MCF 10A (cell line): ENCODE data around the gene PCSK5. TPM values are rescaled to one million over a fixed set of nuclear protein-coding genes. Genes with fewer than 3 reads are reported as not detected.

Experiments
- BruUV-seq: library from RNA; stranded (reverse); fragments of 400-500 nt; replicated peaks from 2 replicates; lab custom pipeline; 2021; lab: Mats Ljungman, UMichigan
- CTCF ChIA-PET: fragments of 300-600 bp; sonication (Branson Sonifier 250); formaldehyde crosslinking; extraction: SDS; loops from one replicate; lab custom pipeline; 2021; ENCODE audit warnings: antibody characterized with exemption, inconsistent platforms; lab: Yijun Ruan, JAX
- POLR2A ChIA-PET: fragments of 300-600, 350-650 bp; sonication (Branson Sonifier 250); formaldehyde crosslinking; extraction: SDS; loops from one replicate; lab custom pipeline; 2020; ENCODE audit warnings: antibody characterized with exemption, inconsistent platforms; lab: Yijun Ruan, JAX
- DNase-seq: peaks from one replicate; pipeline ENCODE4 v3.0.0-alpha.2; 2018; ENCODE audit not compliant: unreplicated experiment
- H3K27ac Mint-ChIP-seq: one replicate; pipeline ENCODE4 v1.8.0; 2022; ENCODE audit warnings: mild to moderate bottlenecking, low read depth, mixed read lengths; ENCODE audit not compliant: unreplicated experiment
- H3K27me3 Mint-ChIP-seq: one replicate; pipeline ENCODE4 v1.8.0; 2022; ENCODE audit warnings: mixed read lengths; ENCODE audit not compliant: insufficient read depth, unreplicated experiment
- H3K36me3 Mint-ChIP-seq: one replicate; pipeline ENCODE4 v1.8.0; 2022; ENCODE audit warnings: mild to moderate bottlenecking, moderate library complexity, mixed read lengths; ENCODE audit not compliant: insufficient read depth, unreplicated experiment
- H3K4me1 Mint-ChIP-seq: one replicate; pipeline ENCODE4 v1.8.0; 2022; ENCODE audit warnings: mixed read lengths; ENCODE audit not compliant: insufficient read depth, unreplicated experiment
- H3K4me3 Mint-ChIP-seq: one replicate; pipeline ENCODE4 v1.8.0; 2022; ENCODE audit warnings: mild to moderate bottlenecking, moderate library complexity, mixed read lengths; ENCODE audit not compliant: unreplicated experiment
- H3K9me3 Mint-ChIP-seq: one replicate; pipeline ENCODE4 v1.8.0; 2022; ENCODE audit warnings: mixed read lengths; ENCODE audit not compliant: unreplicated experiment
- intact Hi-C: fragments of 100-400 bp; cut with micrococcal nuclease; formaldehyde crosslinking; loops from 2 replicates; pipeline ENCODE4 v1.14.1; 2022
- total RNA-seq: library from RNA; stranded (reverse); gene quantifications from 2 replicates; pipeline ENCODE4 v1.2.3, GENCODE V29; 2022
- TF ChIP-seq, protein P1 (sequence below): fragments of 200-600 bp; IDR thresholded peaks from one replicate; pipeline ENCODE4 v1.8.0; 2022; ENCODE audit warnings: antibody characterized with exemption, mild to moderate bottlenecking; ENCODE audit not compliant: unreplicated experiment

Gene PCSK5
- total RNA-seq, 1 experiment from 2014 or later, result not detected

DNA sequence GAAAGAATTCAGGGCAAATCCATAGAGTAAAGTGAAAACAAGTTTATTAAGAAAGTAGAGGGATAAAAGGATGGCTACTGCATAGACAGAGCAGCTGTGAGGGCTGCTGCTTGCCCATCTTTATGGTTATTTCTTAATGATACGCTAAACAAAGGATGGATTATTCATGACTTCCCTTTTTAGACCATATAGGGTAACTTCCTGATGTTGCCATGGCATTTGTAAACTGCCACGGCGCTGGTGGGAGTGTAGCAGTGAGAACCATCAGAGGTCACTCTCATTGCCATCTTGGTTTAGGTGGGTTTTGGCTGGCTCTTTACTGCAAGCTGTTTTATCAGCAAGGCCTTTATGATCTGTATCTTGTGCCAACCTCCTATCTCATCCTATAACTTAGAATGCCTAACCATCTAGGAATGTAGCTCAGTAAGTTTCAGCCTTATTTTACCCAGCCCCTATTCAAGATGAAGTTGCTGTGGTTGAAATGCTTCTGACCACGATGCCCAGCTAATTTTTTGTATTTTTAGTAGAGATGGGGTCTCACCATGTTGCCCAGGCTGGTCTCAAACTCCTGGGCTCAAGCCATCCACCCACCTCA lies 461.6 kb downstream of the PCSK5 start:
- no peaks in the 10 kb centered on the region for H3K27me3 Mint-ChIP-seq
- DNase-seq, result no peak
- no peak overlapping the region for H3K4me3 Mint-ChIP-seq
- ChIA-PET POLR2A (no interaction called here), CTCF (interaction anchor here (0.6 to 1.0 kb wide), 2 partner anchors 9 to 41 kb away, joined by 3 read pairs; no protein-coding TSS in a partner anchor)
- no TSS peak for BruUV-seq
- TF ChIP-seq, protein P1, sequence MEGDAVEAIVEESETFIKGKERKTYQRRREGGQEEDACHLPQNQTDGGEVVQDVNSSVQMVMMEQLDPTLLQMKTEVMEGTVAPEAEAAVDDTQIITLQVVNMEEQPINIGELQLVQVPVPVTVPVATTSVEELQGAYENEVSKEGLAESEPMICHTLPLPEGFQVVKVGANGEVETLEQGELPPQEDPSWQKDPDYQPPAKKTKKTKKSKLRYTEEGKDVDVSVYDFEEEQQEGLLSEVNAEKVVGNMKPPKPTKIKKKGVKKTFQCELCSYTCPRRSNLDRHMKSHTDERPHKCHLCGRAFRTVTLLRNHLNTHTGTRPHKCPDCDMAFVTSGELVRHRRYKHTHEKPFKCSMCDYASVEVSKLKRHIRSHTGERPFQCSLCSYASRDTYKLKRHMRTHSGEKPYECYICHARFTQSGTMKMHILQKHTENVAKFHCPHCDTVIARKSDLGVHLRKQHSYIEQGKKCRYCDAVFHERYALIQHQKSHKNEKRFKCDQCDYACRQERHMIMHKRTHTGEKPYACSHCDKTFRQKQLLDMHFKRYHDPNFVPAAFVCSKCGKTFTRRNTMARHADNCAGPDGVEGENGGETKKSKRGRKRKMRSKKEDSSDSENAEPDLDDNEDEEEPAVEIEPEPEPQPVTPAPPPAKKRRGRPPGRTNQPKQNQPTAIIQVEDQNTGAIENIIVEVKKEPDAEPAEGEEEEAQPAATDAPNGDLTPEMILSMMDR, result no peak
- intact Hi-C loops, result no loop called here
- no peaks in the 10 kb centered on the region for H3K4me1 Mint-ChIP-seq
- H3K36me3 Mint-ChIP-seq, result no peaks in the 10 kb centered on the region
- H3K9me3 Mint-ChIP-seq, result no peaks in the 10 kb centered on the region
- no peak overlapping the region for H3K27ac Mint-ChIP-seq

DNA sequence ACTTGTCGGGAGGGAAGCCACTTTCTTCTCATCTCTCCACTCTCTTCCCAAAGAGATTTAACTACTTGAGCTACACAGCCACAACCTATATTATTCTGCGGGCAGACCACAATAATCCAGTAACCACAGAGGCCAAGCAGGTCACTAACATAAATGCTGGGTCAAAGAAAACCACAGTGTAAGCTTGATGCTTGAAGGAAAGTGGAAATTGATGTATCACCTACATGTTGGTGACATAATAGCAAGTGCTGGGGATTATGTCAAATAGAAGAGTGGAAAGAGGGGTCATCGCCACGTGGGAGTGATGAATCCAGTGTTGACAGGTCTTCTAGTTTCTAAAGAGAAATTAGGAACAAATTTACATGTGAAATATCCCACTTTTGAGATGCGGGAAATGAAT lies 462.8 kb downstream of the PCSK5 start:
- no peak overlapping the region for H3K4me3 Mint-ChIP-seq
- no peaks in the 10 kb centered on the region for H3K4me1 Mint-ChIP-seq
- no TSS peak for BruUV-seq
- no peak for DNase-seq
- no peaks in the 10 kb centered on the region for H3K27me3 Mint-ChIP-seq
- no peaks in the 10 kb centered on the region for H3K36me3 Mint-ChIP-seq
- H3K27ac Mint-ChIP-seq, result no peak overlapping the region
- intact Hi-C loops, result no loop called here
- CTCF ChIA-PET, result interaction anchor here (0.6 kb wide), 1 partner anchor 51 kb away, joined by 3 read pairs; no protein-coding TSS in a partner anchor
- no peaks in the 10 kb centered on the region for H3K9me3 Mint-ChIP-seq
- TF ChIP-seq, protein P1, result no peak
- POLR2A ChIA-PET, result no interaction called here

DNA sequence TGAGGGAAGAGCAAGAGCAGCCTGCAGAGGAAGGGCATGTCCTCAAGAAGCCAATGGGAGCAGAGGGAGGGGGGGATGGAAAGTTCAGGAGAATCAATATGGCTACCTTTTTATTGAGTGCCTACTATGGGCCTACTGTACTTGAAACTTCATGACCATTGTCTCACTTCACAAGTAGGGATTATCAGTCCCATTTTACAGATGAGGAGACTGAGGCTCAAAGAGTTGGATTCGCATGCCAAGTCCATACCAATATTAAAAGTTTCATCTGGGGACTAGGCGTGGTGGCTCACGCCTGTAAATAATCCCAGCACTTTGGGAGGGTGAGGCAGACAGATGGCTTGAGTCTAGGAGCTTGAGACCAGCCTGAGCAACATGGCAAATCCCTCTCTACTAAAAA lies 463.7 kb downstream of the PCSK5 start:
- H3K9me3 Mint-ChIP-seq, result no peaks in the 10 kb centered on the region
- intact Hi-C loops, result no loop called here
- no peak overlapping the region for H3K27ac Mint-ChIP-seq
- DNase-seq, result no peak
- POLR2A ChIA-PET, result no interaction called here
- CTCF ChIA-PET, result interaction anchor here (0.5 kb wide), 1 partner anchor 1133 kb away, joined by 6 read pairs; no protein-coding TSS in a partner anchor
- no peak overlapping the region for H3K4me3 Mint-ChIP-seq
- H3K36me3 Mint-ChIP-seq, result no peaks in the 10 kb centered on the region
- TF ChIP-seq, protein P1, result no peak
- no peaks in the 10 kb centered on the region for H3K27me3 Mint-ChIP-seq
- no peaks in the 10 kb centered on the region for H3K4me1 Mint-ChIP-seq
- BruUV-seq, result no TSS peak

DNA sequence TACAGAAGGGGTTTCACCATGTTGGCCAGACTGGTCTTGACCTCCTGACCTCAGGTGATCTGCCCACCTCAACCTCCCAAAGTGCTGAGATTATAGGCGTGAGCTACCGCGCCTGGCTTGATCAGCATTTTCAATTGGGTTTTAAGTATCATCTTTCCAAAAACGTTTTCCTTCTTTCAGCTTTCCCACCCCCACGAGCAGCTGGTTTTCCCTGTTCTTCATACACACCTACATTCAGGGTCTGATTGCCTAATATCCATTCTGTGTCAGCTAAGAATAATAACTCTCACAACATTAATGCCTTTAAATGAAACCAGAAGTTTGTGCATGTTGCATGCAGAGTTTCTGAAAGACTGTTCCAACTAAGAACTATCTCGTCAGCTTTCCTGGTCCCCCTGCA lies 465.4 kb downstream of the PCSK5 start:
- CTCF ChIA-PET, result interaction anchor here (0.5 to 1.4 kb wide), 2 partner anchors 38 to 53 kb away, joined by 3 read pairs; partner anchors contain the start of gene RFK
- Mint-ChIP-seq H3K4me3 (no peak overlapping the region), H3K4me1 (no peaks in the 10 kb centered on the region), H3K36me3 (no peaks in the 10 kb centered on the region), H3K27ac (no peak overlapping the region), H3K27me3 (no peaks in the 10 kb centered on the region), H3K9me3 (no peaks in the 10 kb centered on the region)
- POLR2A ChIA-PET, result no interaction called here
- TF ChIP-seq, protein P1, result no peak
- intact Hi-C loops, result no loop called here
- BruUV-seq, result no TSS peak
- no peak for DNase-seq
